ENCODE results near the gene EFHD2. TPM values are rescaled to one million over a fixed set of nuclear protein-coding genes. Genes with fewer than 3 reads are reported as not detected.
"Not testable (repeated sequence)": the region's sequence is repeated elsewhere in the genome, so short reads cannot be mapped to it uniquely, and the experiment has no call there.

The EFHD2 gene
- total RNA-seq, 1 experiment from 2014 or later, result 192 TPM

DNA sequence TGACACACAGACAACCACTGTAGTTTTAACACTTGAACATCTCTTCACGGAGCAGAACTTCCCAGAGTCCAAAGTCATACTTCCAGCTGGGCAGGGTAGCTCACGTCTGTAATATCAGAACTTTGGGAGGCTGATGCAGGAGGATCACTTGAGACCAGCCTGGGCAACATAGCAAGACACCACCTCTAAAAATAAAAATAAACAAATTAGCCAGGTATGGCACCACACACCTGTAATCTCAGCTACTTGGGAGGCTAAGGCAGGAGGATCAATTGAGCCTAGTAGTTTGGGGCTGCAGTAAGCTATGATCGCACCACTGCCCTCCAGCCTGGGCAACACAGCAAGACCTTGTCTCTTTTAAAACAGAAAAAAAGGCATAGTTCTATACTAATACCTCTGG is 24.3 kb upstream of the EFHD2 start:
- Histone ChIP-seq H3K79me2 (ENCODE audit: low read length) (no peaks in the 10 kb centered on the region), H4K20me1 (ENCODE audit: low read length) (no peaks in the 10 kb centered on the region), H3K4me2 (ENCODE audit: low read length) (no peak overlapping the region), H3K4me3 (ENCODE audit: low read length) (no peak overlapping the region), H3K9ac (ENCODE audit: low read length) (no peak overlapping the region), H3F3A (ENCODE audit: low read length, unreplicated experiment) (no peaks in the 10 kb centered on the region), H3K27me3 (ENCODE audit: low read length) (no peaks in the 10 kb centered on the region), H3K27ac (ENCODE audit: low read length) (no peak overlapping the region), H3K9me2 (replicated peaks; ENCODE audit: low read length) (no peaks in the 10 kb centered on the region), H3K36me3 (ENCODE audit: low read depth, low read length) (no peaks in the 10 kb centered on the region), H2AFZ (ENCODE audit: low read length) (no peak overlapping the region), H3K9me3 (ENCODE audit: low read length) (no peaks in the 10 kb centered on the region), H3K4me1 (ENCODE audit: insufficient read depth, low read length) (no peaks in the 10 kb centered on the region)
- intact Hi-C loops (cut with micrococcal nuclease), result no loop called here
- TF ChIP-seq EZH2phosphoT487 (IDR thresholded peaks at IDR 0.05; ENCODE audit: borderline replicate concordance, low read length) (no peak), CTCF (conservative IDR thresholded peaks at IDR 0.05; ENCODE audit: low read depth, low read length) (no peak), EZH2 (IDR thresholded peaks at IDR 0.05; ENCODE audit: low read length, unreplicated experiment) (no peak)
- ChIA-PET CTCF (no interaction called here), POLR2A (ENCODE audit: unreplicated experiment) (no interaction called here)
- no peak for DNase-seq
- no TSS peak for BruUV-seq (replicated peaks)
- no peak for ATAC-seq

DNA sequence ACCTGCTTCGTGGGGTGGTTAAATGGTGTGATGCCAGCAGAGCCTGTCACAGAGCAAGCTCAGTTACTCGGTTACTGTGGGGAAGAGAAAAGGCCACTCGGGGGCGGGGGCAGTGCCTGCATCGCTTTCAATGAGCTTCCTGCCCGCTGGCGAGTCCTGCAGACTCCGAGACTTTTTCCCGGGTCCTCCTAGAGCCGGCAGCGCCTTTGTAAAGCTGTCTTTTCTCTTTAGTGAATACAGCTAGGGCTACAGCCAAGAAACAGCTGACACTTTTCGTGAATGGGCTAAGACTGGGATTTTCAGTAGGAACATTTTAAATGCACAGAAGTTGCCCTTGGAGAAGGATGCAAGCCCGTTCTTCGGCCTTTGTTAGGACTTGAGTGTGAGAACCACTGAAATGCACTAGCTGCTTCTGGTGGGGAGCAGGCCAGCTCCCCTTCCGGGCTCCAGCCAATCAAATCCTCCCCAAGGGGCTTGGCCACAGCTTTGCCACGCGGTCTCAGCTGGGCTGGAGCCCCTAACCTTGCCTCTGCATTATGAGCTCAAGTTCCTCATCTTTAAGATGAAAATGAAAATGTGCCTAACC is 23.4 kb upstream of the EFHD2 start:
- ATAC-seq (no peak), DNase-seq (no peak)
- H3K9ac ChIP-seq (ENCODE audit: low read length), result no peak overlapping the region
- no peak overlapping the region for H2AFZ ChIP-seq (ENCODE audit: low read length)
- no peak overlapping the region for H3K4me3 ChIP-seq (ENCODE audit: low read length)
- H3F3A ChIP-seq (ENCODE audit: low read length, unreplicated experiment), result no peaks in the 10 kb centered on the region
- no peaks in the 10 kb centered on the region for H3K4me1 ChIP-seq (ENCODE audit: insufficient read depth, low read length)
- CTCF ChIA-PET, result no interaction called here
- TF ChIP-seq EZH2 (IDR thresholded peaks at IDR 0.05; ENCODE audit: low read length, unreplicated experiment), result no peak
- TF ChIP-seq CTCF (conservative IDR thresholded peaks at IDR 0.05; ENCODE audit: low read depth, low read length), result no peak
- no peak for TF ChIP-seq EZH2phosphoT487 (IDR thresholded peaks at IDR 0.05; ENCODE audit: borderline replicate concordance, low read length)
- H3K9me2 ChIP-seq (replicated peaks; ENCODE audit: low read length), result no peaks in the 10 kb centered on the region
- H4K20me1 ChIP-seq (ENCODE audit: low read length), result no peaks in the 10 kb centered on the region
- H3K9me3 ChIP-seq (ENCODE audit: low read length), result no peaks in the 10 kb centered on the region
- no peak overlapping the region for H3K4me2 ChIP-seq (ENCODE audit: low read length)
- no peak overlapping the region for H3K27ac ChIP-seq (ENCODE audit: low read length)
- POLR2A ChIA-PET (ENCODE audit: unreplicated experiment), result no interaction called here
- H3K36me3 ChIP-seq (ENCODE audit: low read depth, low read length), result no peaks in the 10 kb centered on the region
- H3K27me3 ChIP-seq (ENCODE audit: low read length), result no peaks in the 10 kb centered on the region
- no TSS peak for BruUV-seq (replicated peaks)
- intact Hi-C loops (cut with micrococcal nuclease), result no loop called here
- H3K79me2 ChIP-seq (ENCODE audit: low read length), result no peaks in the 10 kb centered on the region

GRCh38 chr1:15388201-15388880 is 21.3 kb upstream of the EFHD2 start:
- Histone ChIP-seq H3F3A (ENCODE audit: low read length, unreplicated experiment) (no peaks in the 10 kb centered on the region), H3K9me3 (ENCODE audit: low read length) (no peaks in the 10 kb centered on the region), H3K36me3 (ENCODE audit: low read depth, low read length) (no peaks in the 10 kb centered on the region), H4K20me1 (ENCODE audit: low read length) (no peaks in the 10 kb centered on the region), H3K79me2 (ENCODE audit: low read length) (no peaks in the 10 kb centered on the region), H3K27me3 (ENCODE audit: low read length) (no peaks in the 10 kb centered on the region), H3K9me2 (replicated peaks; ENCODE audit: low read length) (no peaks in the 10 kb centered on the region), H3K4me2 (ENCODE audit: low read length) (no peak overlapping the region), H3K4me3 (ENCODE audit: low read length) (no peak overlapping the region), H2AFZ (ENCODE audit: low read length) (no peak overlapping the region), H3K9ac (ENCODE audit: low read length) (no peak overlapping the region), H3K27ac (ENCODE audit: low read length) (no peak overlapping the region), H3K4me1 (ENCODE audit: insufficient read depth, low read length) (no peaks in the 10 kb centered on the region)
- intact Hi-C loops (cut with micrococcal nuclease), result no loop called here
- ChIA-PET CTCF (no interaction called here), POLR2A (ENCODE audit: unreplicated experiment) (no interaction called here)
- DNase-seq (no peak), ATAC-seq (no peak)
- no TSS peak for BruUV-seq (replicated peaks)
- TF ChIP-seq EZH2phosphoT487 (IDR thresholded peaks at IDR 0.05; ENCODE audit: borderline replicate concordance, low read length) (no peak), CTCF (conservative IDR thresholded peaks at IDR 0.05; ENCODE audit: low read depth, low read length) (no peak), EZH2 (IDR thresholded peaks at IDR 0.05; ENCODE audit: low read length, unreplicated experiment) (no peak)

- H3K27me3 ChIP-seq (ENCODE audit: low read length); H3K79me2 ChIP-seq (ENCODE audit: low read length); BruUV-seq (replicated peaks); ATAC-seq; H3K9me2 ChIP-seq (replicated peaks; ENCODE audit: low read length); H3K4me1 ChIP-seq (ENCODE audit: insufficient read depth, low read length); DNase-seq; H3K36me3 ChIP-seq (ENCODE audit: low read depth, low read length); H2AFZ ChIP-seq (ENCODE audit: low read length); POLR2A ChIA-PET (ENCODE audit: unreplicated experiment); CTCF ChIA-PET; H3K9me3 ChIP-seq (ENCODE audit: low read length); H3K27ac ChIP-seq (ENCODE audit: low read length); intact Hi-C loops (cut with micrococcal nuclease); H3F3A ChIP-seq (ENCODE audit: low read length, unreplicated experiment); H3K4me3 ChIP-seq (ENCODE audit: low read length); H3K4me2 ChIP-seq (ENCODE audit: low read length); H4K20me1 ChIP-seq (ENCODE audit: low read length); H3K9ac ChIP-seq (ENCODE audit: low read length): not testable (repeated sequence)
These were observed 19.9 kb upstream of the EFHD2 start for GRCh38 chr1:15389828-15390227.
